Measurements from ENCODE around the gene PCSK1N.
"Not testable (repeated sequence)": the region's sequence is repeated elsewhere in the genome, so short reads cannot be mapped to it uniquely, and the experiment has no call there.

PCSK1N gene

GRCh38 chrX:48819394-48819793 lies 16.0 kb downstream of the PCSK1N start:
- not testable (repeated sequence) for DNase-seq

GRCh38 chrX:48818866-48819265 lies 16.5 kb downstream of the PCSK1N start:
- DNase-seq: no peak

- no peak for DNase-seq
Measured at GRCh38 chrX:48818098-48818497, 17.3 kb downstream of the PCSK1N start.

- no peak for DNase-seq
Measured at GRCh38 chrX:48816014-48816810, 19.2 kb downstream of the PCSK1N start.

DNA sequence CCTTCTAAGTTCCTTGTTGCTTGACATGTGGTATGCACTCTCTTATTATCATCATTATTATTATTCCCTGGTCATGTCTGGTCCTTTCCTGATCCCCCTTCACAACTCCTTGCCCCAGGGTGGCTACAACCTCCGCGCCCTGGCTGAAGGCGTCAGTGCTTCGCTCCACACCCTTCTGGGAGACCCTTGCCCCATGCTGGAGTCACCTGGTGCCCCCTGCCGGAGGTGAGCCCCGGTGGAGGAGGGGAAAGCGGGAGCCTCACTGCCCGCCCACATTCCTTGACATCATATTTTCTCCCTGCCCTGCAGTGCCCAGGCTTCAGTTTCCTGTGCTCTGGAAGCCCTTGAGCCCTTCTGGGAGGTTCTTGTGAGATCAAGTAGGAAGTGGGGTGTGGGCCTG lies 20.1 kb downstream of the PCSK1N start:
- no peak for DNase-seq

GRCh38 chrX:48814722-48815121 lies 20.7 kb downstream of the PCSK1N start:
- no peak for DNase-seq

DNA sequence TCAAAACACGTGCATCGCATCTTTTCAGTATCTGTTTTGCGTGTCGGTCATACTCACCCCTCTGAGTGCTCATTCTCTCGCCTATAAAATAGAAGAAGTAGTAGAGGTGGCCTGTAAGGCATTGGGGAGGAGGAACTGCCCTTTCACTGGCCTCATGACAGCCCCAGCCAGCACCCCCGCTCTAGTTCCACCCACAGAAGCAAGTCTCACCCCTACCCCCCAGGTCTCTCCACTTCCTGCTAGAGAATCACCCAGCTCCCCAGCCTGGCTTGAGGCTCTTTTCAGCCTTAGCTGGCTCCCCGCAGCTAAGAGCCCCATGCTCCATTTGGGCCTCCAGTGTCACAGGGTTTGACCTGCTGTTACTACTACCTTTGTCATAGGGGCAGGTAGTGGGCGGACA lies 21.8 kb downstream of the PCSK1N start:
- no peak for DNase-seq

DNA sequence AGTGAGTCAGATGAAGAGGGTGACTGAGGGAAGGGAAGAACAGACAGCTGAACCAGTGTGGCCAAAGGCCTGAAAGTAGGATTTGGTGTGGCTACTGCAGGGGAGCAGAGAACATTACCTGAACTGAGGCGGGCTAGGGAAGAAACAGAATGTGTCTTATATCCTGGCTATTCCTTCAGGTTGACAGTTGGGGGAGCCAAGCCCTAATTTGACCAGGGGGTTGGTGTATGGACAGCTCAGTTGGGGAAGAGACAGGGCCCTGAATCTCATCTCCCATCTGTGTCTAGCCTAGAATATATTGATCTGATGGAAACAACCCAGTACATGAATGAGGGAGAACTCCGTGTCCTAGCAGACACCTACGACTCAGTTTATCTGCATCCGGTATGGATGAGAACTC lies 29.3 kb downstream of the PCSK1N start:
- DNase-seq: no peak

GRCh38 chrX:48802905-48803200 lies 32.6 kb downstream of the PCSK1N start:
- no peak for DNase-seq

DNA sequence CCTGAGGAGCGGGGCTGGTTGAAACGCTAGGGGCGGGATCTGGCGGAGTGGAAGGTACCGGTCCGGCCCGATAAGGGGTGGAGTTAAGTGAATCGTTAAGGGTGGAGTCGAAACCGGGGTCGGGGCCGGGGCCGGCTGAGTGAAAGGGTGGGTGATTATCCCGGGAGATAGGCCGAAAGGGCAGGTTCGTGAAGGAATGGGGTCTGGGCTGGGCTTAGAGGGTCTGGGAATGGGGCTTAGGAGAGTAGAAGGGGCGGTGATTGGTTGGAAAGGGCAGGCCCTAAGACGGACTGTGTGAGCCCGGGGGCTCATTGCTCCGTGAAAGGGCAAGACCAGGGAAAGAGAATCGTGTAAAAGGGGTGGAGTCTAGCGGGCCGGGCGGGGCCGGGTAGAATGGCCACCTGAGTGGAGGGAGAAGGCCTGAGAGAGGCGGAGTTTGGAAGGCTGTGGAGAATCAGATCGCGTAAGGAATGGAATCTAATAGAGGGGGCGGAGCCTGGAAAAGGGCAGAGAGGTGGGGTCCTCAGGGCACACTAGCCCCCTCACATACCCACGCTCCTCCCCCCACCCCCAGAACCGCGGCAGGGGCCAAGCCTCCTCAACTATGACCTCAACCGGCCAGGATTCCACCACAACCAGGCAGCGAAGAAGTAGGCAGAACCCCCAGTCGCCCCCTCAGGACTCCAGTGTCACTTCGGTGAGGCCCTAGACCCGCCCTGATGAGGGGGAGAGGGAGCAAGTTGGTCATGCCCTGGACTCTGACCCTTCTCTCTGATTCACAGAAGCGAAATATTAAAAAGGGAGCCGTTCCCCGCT lies 33.1 kb downstream of the PCSK1N start:
- peak; percentile 56 for DNase-seq

GRCh38 chrX:48801280-48802088 lies 33.9 kb downstream of the PCSK1N start, which contains the start of gene HDAC6:
Gene HDAC6, plus strand, starts transcription at chrX:48802067. Its CDS starts 626 bp downstream, at chrX:48802693.
- DNase-seq: peak; percentile 87

DNA sequence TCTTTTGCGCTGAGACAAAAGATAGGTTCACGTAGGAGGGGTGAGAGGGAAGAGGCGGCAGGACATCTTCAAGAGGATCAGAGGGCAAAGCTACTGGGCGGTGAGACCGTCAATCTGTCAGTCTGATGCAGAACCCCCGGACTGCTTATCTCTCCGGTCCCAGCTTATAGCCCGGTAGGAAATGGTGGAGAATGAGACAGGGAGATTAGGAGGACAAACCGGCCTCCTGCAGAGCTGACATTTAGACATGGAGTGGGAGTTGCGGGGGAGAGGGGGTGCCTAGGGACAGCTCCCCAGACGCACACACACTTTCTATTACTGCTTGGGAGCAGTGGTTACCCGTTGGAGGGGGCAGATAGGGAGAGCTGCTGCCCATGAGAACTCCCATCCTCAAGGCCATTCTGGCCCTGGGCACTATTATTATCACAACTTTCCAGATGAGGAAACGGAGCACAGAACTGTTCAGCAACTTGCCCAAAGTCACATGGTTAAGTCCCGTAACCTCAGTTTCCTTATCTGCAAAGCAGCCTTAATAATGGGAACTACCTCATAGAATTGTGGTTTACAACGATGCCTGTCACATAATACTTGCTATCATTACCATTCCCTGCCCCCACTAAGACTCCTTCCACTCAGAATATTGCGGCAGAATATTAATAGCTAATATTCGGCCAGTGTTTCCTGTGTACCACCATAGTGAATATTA lies 34.7 kb downstream of the PCSK1N start:
- DNase-seq: no peak

DNA sequence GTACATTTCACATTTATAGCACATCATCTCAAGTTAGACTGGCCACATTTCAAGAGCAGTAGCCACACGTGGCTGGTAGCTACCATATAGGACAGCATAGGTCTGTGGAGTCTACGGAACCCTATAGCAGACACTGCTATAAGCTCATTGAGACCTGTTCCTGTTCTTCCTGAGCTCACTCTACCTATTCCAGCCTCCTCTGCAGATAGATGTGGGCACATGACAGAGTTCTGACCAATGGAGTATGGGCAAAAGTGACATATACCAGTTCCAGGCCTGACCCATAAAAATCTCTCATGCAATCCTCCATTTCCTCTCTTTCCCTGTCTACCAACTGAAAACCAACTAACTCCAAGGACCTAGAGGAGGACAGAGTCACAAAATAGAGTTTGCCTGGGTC lies 37.1 kb downstream of the PCSK1N start:
- no peak for DNase-seq

DNA sequence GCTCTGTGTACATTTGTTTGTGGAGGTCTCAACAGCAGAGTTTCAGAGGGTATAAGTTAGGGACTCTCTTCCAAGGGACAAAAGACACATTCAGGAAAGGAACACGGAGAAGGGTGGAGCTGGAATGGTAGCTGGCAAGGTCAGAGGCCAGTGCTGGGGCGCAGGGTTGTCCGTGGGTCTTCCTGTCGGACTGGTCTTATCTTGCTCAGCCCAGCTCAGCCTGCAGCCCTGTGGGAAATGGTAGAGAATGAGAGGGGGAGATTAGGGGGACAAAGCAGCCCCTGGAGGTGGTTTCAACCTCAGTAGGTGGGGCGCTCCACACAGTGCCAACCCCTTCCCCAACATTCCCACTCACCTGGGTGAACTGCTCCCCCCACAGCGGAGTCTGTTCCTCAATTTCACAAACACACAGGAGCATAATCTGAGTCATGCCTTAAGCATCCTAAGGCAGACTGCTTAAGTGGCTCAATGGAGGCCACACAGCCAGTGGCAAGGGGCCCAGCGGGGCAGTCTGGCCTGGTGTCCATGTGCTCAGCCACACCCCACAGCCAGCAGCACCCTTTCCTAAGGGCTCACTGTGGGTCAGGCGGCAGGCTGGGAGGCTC lies 40.4 kb downstream of the PCSK1N start:
- no peak for DNase-seq

- no peak for DNase-seq
Measured at GRCh38 chrX:48794340-48794910, 41.0 kb downstream of the PCSK1N start.

- DNase-seq: no peak
Measured at GRCh38 chrX:48793935-48794334, 41.5 kb downstream of the PCSK1N start.

DNA sequence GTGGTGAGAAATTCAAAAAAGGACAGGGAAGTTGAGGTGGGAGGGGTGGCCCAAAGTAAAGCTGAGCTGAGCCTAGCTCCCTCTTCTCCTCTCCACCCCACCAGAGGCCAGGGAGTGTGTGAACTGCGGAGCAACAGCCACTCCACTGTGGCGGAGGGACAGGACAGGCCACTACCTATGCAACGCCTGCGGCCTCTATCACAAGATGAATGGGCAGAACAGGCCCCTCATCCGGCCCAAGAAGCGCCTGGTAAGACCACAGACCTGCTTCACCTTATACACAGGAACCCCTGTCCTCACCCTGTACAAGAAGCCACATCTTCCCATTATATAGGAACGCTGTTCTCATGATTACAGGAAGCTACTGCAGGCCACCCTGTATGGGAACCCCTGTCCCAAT lies 43.2 kb downstream of the PCSK1N start:
- DNase-seq: no peak

- DNase-seq: no peak
Measured at GRCh38 chrX:48791063-48791820, 44.2 kb downstream of the PCSK1N start.

DNA sequence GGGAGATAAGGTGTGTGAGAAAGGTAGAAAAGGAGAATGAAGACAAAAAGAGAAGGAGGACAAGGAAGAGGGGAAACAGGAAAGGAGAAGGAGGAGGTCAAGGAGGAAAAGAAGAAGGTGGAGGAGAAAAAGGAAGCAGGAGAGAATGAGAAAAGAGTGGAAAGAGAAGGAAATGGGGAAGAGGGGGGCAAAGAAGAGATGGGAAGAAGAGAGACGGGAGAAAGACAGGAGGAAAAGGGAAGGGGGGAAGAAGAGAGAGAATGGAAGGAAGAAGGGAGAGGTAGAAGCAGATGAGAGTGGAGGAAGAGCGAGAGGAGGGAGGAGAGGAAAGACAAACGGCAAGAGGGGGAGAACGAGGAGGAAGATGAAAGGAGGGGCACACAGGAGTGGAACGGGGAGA lies 44.9 kb downstream of the PCSK1N start:
- no peak for DNase-seq

- DNase-seq: no peak
Measured at GRCh38 chrX:48789366-48790220, 45.8 kb downstream of the PCSK1N start.
